ENCODE data around the gene MAD1L1.

DNA sequence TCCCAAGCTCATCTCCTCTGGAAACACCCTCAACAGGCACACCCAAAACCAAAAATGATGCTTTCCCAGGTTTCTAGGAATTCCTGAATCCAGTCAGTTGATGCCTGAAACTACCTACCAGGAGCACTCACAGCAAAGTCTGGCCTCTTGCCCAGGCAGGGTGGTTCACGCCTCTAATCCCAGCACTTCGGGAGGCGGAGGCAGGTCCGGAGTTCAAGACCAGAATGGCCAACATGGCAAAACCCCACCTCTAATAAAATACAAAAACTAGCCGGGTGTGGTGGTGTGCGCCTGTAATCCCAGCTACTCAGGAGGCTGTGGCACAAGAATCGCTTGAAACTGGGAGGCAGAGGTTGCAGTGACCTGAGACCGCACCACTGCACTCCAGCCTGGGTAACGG lies 1.9 kb downstream of the MAD1L1 start:
- TF ChIP-seq, protein P1, sequence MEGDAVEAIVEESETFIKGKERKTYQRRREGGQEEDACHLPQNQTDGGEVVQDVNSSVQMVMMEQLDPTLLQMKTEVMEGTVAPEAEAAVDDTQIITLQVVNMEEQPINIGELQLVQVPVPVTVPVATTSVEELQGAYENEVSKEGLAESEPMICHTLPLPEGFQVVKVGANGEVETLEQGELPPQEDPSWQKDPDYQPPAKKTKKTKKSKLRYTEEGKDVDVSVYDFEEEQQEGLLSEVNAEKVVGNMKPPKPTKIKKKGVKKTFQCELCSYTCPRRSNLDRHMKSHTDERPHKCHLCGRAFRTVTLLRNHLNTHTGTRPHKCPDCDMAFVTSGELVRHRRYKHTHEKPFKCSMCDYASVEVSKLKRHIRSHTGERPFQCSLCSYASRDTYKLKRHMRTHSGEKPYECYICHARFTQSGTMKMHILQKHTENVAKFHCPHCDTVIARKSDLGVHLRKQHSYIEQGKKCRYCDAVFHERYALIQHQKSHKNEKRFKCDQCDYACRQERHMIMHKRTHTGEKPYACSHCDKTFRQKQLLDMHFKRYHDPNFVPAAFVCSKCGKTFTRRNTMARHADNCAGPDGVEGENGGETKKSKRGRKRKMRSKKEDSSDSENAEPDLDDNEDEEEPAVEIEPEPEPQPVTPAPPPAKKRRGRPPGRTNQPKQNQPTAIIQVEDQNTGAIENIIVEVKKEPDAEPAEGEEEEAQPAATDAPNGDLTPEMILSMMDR (conservative IDR thresholded peaks at IDR 0.05; ENCODE audit: low read depth, low read length): no peak
- no peak for TF ChIP-seq EZH2 (IDR thresholded peaks at IDR 0.05; ENCODE audit: borderline replicate concordance, low read depth, low read length, poor library complexity, severe bottlenecking)
